RWPE1 (cell line): ENCODE results near the gene PCYOX1L.

Experiments used
- CTCF ChIA-PET: fragments of 350-600 bp; sonication (Branson Sonifier 250); formaldehyde crosslinking; extraction: SDS; loops from one replicate; lab custom pipeline; 2021; lab: Yijun Ruan, JAX
- POLR2A ChIA-PET: fragments of 400-600 bp; formaldehyde crosslinking; extraction: SDS; loops from one replicate; lab custom pipeline; 2020; ENCODE audit warnings: antibody characterized with exemption; ENCODE audit not compliant: low non-redundant PET; lab: Yijun Ruan, JAX
- DNase-seq: peaks from one replicate; pipeline ENCODE4 v3.0.0; 2012; ENCODE audit warnings: low spot score
- H3K27ac ChIP-seq: fragments of 450-650 bp; 2 replicates; pipeline ENCODE4 v1.5.1; 2017
- CTCF ChIP-seq: fragments of 450-650 bp; conservative IDR thresholded peaks from 2 replicates; pipeline ENCODE4 v1.5.1; 2017; ENCODE audit warnings: low read depth, mild to moderate bottlenecking

The PCYOX1L gene

GRCh38 chr5:149322518-149322917 is 35.3 kb upstream of the PCYOX1L start:
- POLR2A ChIA-PET: no interaction called here
- no peak for DNase-seq
- no peak for TF ChIP-seq CTCF
- H3K27ac ChIP-seq: peak overlapping the region; percentile 15
- CTCF ChIA-PET: interaction anchor here (0.5 to 1.6 kb wide), 4 partner anchors 45 to 242 kb away, joined by 3 to 5 read pairs (median 4); no protein-coding TSS in a partner anchor

DNA sequence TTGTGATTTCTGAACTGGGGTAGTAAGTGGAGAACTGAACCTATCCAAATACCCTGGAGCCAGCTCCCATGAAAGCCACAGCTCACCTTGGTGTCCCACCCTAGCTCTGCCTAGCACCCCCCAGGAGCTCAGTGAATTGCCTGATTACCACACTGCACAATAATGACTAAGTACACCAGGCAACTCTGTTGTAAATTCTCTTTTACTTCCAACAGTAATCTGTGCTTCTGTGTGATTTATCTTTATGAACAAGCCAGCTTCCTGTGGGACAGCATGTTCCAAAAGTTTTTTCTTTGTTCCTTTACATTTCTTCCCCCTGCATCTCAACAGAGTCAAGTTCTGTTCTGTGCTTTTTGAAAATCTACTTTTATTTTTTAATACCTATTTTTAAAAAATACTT is 34.6 kb upstream of the PCYOX1L start:
- CTCF ChIA-PET: interaction anchor here (0.7 to 1.6 kb wide), 5 partner anchors 34 to 321 kb away, joined by 3 to 5 read pairs (median 3); no protein-coding TSS in a partner anchor
- no peak overlapping the region; the same call in 1 of the 2 replicates for H3K27ac ChIP-seq
- no peak for DNase-seq
- TF ChIP-seq CTCF: no peak
- POLR2A ChIA-PET: no interaction called here

DNA sequence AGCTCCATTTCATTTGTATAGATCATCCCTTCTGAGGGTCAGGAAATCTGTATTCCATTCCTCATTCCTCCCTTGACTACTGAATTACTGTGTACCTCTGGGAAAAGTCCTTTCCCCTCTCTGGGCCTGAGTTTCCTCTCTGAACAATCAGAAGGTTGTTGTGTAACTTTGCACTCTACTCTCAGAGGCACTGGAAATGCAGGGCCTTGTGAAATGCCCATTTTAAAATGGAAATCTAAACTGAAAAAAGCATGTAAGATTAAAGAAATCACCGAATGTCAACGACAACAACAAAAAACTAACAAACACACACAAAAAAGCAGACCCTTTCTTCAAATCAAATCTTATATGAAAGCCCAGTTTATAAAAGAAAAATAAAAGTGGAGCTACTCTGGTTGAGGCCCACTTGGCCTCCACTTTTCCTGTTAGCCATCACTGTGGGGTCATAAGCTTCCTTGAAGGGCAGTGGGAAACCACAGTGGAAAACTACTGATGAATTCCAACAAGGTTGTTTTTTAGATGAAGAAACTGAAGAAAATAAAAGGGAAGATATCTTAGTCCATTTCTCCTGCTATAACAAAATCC is 34.1 kb upstream of the PCYOX1L start:
- POLR2A ChIA-PET: interaction anchor here (1.2 kb wide), 1 partner anchor 25 kb away, joined by 3 read pairs; no protein-coding TSS in a partner anchor
- CTCF ChIA-PET: interaction anchor here (0.6 to 1.6 kb wide), 6 partner anchors 48 to 322 kb away, joined by 3 to 5 read pairs (median 3); no protein-coding TSS in a partner anchor
- TF ChIP-seq CTCF: no peak
- DNase-seq: no peak
- no peak overlapping the region for H3K27ac ChIP-seq

DNA sequence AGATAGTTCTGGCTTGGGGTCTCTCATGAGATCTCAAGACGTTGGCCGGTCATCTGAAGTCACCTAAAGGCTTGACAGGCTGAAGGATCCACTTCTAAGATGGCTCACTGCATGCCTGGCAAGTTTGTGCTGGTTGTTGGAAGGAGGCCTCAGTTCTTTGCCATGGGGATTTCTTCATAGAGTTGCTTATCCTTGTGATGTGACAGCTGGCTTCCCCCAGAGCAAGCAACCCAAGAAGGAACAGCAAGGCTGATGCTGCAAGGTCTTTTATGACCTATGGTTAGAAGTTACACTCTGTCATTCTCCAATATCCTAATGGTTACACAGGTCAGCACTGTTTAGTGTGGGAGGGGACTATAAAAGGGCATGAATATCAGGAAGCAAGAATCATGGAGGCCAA is 33.2 kb upstream of the PCYOX1L start:
- ChIA-PET CTCF (interaction anchor here (0.7 to 1.6 kb wide), 4 partner anchors 8 to 236 kb away, joined by 3 to 15 read pairs (median 4); no protein-coding TSS in a partner anchor), POLR2A (interaction anchor here (1.2 to 1.3 kb wide), 2 partner anchors 20 to 24 kb away, joined by 3 to 7 read pairs; partner anchors contain the start of gene GRPEL2)
- no peak for DNase-seq
- no peak for TF ChIP-seq CTCF
- H3K27ac ChIP-seq: peak overlapping the region; percentile 57

DNA sequence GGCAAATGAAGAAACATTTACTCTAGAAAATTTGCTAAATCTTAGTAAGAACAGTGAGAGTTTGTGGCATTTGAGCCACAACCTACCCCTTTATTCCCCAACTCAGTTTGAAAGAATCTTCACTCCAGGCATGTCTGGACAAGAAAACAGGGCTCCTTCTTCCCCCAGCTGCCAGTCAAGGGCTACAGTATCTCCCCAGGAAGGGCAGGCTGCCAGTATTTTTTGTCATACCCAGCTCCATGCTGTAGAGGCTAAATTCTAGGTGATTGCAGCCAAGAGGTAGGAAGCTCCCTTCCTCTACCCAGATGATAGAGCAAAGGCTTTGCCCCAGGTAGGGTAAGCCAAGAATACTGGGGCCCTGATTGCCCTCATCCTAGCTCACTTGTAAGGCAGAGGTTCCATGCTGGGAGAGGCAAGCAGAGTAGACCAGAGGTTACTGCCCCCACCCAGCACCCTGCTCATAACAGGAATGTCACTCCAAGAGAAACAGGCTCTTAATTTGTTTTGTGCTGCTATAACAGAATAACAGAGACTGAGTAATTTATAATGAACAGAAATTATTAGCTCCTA is 32.6 kb upstream of the PCYOX1L start:
- ChIA-PET POLR2A (interaction anchor here (1.2 to 1.3 kb wide), 2 partner anchors 20 to 23 kb away, joined by 3 to 7 read pairs; partner anchors contain the start of gene GRPEL2), CTCF (interaction anchor here (0.6 to 1.6 kb wide), 5 partner anchors 8 to 54 kb away, joined by 3 to 15 read pairs (median 4); partner anchors contain the start of gene IL17B)
- H3K27ac ChIP-seq: peak overlapping the region; percentile 64
- TF ChIP-seq CTCF: no peak
- DNase-seq: peak; percentile 97

DNA sequence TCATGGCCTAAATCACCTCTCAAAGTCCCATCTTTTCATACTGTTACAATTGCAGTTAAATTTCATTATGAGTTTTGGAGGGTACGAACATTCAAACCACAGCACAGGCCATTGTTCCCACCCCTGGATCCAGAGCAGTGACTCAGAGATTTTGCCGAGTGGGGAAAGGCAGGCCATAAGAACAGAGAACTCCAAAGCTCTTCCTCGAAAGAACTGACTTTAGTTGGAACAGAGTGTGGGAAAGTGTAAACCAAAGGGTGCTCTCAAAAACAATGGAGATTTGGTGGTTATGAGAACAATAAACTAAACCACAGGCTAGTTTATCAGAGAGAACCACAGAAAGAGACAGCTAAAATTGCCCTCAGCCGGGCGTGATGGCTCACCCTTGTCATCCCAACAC is 32.0 kb upstream of the PCYOX1L start:
- CTCF ChIA-PET: interaction anchor here (1.3 to 1.6 kb wide), 2 partner anchors 9 to 42 kb away, joined by 5 to 15 read pairs; no protein-coding TSS in a partner anchor
- no peak overlapping the region for H3K27ac ChIP-seq
- no peak for TF ChIP-seq CTCF
- POLR2A ChIA-PET: interaction anchor here (1.3 kb wide), 1 partner anchor 19 kb away, joined by 7 read pairs; the partner anchor contains the start of gene GRPEL2
- DNase-seq: no peak
